NT2/D1 (cell line): ENCODE results near the gene ZNF497.

ENCODE experiments used
- SUZ12 ChIP-seq: IDR thresholded peaks from 2 replicates; pipeline ENCODE4 v1.6.1; 2011; ENCODE audit not compliant: insufficient read length, insufficient read depth; ENCODE audit errors: extremely low read depth
- YY1 ChIP-seq: IDR thresholded peaks from 2 replicates; pipeline ENCODE4 v1.6.1; 2011; ENCODE audit not compliant: insufficient read length, insufficient read depth
- ZNF274 ChIP-seq: IDR thresholded peaks from 2 replicates; pipeline ENCODE4 v1.6.1; 2011; ENCODE audit warnings: mild to moderate bottlenecking, low read depth, low read length

GRCh38 chr19:58398087-58398486, 35.5 kb upstream of the ZNF497 start:
- TF ChIP-seq YY1 (no peak), ZNF274 (no peak), SUZ12 (no peak)
